NOMO-1 treated with DMSO at 0.1 percent for 48 hours (cell line): ENCODE data around the gene TINAG.

ENCODE experiments used
- DNase-seq: peaks from one replicate; lab custom pipeline; 2025; ENCODE audit not compliant: unreplicated experiment; lab: John Stamatoyannopoulos, UW

TINAG gene, protein sequence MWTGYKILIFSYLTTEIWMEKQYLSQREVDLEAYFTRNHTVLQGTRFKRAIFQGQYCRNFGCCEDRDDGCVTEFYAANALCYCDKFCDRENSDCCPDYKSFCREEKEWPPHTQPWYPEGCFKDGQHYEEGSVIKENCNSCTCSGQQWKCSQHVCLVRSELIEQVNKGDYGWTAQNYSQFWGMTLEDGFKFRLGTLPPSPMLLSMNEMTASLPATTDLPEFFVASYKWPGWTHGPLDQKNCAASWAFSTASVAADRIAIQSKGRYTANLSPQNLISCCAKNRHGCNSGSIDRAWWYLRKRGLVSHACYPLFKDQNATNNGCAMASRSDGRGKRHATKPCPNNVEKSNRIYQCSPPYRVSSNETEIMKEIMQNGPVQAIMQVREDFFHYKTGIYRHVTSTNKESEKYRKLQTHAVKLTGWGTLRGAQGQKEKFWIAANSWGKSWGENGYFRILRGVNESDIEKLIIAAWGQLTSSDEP

DNA sequence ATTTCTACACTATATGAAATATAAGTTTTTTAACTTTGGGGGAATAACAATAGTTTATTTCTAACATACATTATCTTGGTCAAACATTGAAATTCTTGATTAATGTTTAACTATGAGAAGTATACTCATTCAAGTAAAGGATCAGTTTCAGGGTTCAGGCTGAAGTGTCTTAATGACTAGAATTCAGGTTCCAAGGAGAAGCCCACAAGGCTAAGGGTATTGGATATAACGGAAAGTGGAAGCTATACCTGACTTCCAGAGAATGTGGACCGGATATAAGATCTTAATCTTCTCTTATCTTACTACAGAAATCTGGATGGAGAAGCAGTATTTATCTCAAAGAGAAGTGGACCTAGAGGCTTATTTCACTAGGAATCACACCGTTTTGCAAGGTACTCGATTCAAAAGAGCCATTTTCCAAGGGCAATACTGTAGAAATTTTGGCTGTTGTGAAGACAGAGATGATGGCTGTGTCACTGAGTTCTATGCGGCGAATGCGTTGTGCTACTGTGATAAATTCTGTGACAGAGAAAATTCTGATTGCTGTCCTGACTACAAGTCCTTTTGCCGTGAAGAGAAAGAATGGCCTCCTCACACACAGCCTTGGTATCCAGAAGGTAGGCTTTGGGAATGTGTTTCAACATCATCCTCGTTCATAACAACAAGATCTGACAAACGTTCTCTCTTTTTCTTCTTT lies at the start of gene TINAG:
TSS of gene TINAG (plus strand) at position 153 of the 697 bp plus-strand sequence. CDS start at position 263, 110 bp downstream.
- no peak for DNase-seq

DNA sequence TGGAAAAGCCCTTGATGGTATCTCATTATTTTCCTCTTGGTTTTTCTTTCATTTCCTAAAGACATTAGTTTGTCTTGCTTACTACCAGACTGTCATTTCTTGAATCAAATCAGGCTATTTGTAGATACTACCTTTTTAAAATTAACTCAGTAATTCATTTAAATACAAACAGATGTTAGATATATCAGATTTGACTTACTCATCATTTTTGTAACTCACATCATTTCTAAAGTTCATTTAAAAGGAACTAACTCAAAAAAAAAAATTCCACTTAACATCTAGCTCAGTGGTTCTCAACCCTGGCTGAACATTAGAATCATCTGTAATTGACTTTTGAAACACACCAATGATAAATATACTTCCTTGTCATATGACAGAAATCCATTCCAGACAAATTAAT lies 48.2 kb upstream of the TINAG start:
- no peak for DNase-seq

DNA sequence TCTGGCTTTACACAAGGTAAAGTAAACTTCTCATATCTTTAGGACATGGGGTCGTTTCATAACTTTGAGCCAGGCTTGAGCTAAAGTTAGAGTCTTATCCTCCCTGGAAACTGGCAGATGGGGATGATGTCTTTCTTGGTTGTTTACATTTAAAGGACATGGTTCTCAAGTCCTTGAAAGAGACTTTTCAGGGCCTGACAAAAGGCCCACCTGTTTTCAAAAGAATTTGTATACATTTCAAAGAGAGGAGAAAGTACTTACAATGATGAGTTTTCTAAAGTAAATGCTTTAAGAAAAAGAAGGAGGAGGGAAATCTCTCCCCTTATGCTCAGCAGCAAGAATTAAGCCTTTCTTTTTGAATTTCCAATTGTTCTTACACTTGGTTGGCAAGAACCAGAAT lies 45.7 kb upstream of the TINAG start:
- DNase-seq: no peak

DNA sequence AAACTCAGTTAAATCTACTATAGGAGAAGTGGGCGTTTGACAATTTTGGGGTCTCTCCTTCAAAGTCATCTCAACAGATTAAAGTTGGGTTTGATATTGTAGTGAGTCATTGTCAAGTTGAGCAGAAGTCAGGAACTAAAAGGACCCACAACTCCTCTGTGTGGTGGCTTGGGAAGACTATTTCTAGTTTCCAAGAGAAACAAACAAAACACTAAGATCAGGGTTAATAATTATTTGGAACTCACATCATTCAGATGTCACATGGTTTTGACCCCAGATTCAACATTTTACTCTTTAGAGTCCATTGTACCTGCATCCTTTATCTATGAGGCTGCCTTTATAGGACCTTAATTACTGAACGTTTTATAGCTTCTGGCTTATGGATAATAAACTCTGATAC lies 45.3 kb upstream of the TINAG start:
- DNase-seq: no peak

DNA sequence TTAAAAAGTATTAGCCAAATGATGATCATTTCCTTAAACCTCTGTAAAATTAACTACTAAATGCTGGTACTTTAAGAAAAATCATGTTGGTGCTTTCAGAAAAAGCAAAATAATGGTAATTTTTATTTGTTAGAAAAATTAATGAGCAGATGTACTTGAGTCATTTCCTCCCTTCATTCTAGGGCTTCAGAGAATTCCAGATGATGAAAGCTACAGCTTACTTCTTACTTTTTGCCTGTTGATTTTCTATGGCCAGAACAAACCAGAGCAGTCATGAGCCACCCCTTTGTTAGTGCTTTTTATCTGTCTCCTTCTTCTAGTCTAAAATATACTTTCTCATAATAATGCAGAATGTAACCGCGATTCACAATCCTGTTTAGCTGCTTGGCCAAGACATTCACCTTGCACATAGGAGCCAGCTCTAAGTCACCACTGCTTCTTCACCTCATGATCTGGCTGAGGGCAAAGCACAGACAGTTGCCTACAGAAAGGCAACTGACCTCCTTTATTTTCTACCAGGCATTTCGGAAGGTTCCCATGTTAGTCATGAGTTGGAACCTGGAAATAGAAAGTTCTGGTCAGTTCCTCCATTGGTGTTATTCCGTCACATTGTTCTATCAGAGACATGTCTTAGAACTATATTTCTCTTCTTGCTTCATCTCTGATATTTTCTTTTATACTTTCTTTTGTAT lies 43.5 kb upstream of the TINAG start:
- no peak for DNase-seq

DNA sequence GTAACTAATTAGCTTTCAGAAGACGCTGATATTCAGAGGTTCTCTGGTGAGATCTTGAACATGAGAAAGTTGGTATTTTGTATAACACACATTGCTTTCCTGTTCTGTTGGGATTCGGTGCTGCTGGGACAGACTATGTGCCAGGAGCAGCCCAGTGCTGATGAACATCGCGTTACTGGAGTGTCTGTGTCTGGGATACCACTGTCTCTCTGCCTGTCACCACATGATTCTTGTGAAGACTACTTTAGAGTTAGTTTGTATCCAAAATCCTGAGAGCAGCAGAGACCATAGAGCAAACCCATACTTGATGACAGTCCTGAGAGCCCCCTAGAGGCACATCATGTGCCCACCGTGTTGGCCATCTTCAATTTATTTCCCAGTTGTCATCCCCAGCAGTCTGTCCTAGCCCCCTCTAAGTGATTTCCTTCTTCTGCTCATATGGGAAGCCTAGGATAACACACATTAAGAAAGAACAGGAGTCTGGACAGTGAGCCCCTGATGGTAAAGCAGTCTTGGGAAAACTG lies 41.8 kb upstream of the TINAG start:
- no peak for DNase-seq

DNA sequence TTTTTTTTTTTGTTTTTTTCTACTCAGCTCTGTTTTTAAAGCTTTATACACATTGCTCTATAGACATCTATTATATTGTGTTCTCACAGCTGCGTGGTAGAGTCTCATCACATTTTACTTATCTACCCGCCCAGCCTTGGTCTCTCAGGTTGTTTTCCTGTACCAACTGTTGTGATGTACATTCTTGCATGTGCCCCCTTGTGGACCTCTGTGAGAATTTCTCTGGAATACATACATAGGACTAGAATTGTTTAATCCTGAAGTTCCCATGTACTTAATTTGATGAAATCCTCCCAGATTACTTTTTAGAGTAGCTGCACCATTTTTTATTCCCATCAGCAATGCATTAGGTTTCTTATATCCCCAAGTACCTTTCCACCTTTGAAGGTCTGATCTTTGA lies 40.4 kb upstream of the TINAG start:
- no peak for DNase-seq

DNA sequence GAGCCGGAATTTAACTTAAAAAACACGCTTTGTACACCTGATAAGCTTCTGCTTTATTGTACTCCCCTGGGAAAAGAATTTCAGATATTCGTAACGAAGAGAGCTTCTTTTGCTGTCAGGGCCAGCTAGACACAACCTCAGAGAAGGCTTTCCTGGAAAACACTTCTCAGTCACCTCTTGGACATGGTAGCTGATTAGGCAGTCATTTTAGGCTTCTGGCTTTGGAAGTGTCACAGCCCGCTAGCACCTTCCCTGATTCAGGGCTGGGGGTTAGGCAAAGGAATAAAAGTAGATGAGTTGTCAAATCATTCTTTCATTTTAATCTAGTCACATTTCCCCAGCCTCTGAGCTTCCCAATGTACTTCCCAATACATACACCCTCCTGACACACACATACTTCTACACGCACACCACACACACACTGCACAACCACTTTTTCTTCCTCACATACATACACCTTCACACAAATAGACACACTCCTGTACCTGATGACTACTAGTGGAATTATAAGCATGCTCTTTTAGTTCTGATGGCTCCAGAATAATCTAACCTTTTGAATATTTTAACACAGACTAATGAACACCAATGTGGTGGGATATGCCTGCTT lies 34.9 kb upstream of the TINAG start:
- no peak for DNase-seq

DNA sequence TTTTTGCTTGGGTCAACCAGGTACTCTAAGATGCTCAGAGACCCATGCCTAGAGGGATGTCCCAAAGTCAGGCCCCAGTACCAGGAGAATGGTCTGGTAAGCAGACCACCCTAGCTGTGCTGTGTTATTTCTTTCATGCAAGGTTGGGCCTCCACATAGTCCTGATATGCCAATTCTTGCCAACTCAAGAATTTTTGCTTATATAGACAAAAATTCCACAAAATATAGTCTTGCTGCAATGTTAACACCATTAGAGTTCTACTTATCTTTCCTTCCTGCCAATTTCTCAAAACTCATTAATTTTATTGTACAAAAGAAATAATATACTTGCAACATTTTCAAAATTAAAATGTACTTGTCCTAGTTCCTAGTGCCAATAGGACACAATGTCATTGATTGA lies 33.9 kb upstream of the TINAG start:
- no peak for DNase-seq

DNA sequence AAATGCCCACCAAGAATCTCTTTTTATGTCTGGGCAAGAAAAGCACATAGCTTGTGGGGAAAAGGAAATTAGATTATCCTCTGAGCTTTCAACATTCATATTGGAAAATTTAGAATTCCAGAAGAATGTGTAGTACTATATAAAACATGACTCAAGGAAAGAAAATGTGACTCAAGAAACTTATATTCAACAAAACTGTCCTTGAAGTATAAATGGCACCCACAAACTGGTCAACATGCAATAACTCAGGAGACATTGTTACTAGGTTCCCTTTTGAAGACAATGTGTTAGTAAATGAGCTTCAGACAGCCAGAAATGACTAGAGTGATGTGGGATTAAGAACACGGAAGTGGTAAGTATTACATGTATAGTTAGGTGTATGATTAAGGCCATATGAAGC lies 26.1 kb upstream of the TINAG start:
- no peak for DNase-seq

DNA sequence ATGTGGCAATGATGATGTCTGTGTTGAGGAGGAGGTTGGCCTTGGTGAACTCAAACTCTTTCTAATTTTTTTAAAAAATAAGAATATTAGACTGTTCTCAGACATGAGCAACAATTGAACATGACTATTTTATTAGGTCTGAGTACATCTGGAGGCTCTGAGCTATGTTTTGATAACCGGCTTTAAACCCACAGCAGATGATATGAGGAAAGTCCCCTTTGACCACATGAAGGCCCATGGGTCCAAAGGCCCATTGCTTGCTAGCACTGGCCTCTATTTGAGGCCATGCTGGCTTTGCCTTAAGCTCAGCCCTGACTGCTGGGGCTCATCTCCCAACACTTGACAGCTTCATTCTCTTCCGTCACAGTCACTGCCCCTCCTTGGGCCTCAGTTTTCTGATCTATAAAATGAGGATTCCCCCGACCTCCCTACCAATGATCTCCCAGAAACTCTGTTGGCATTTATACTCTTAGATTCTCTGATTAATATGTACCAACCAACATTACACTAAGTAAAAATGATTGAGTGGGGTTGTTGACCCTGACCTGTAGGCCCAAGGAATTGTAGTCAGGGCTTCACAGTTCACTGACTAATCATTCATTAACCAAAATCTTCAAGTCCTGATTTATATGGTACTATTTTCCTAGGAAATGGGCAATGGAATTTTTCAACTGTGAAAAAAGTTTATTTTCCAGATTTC lies 23.9 kb upstream of the TINAG start:
- DNase-seq: no peak

DNA sequence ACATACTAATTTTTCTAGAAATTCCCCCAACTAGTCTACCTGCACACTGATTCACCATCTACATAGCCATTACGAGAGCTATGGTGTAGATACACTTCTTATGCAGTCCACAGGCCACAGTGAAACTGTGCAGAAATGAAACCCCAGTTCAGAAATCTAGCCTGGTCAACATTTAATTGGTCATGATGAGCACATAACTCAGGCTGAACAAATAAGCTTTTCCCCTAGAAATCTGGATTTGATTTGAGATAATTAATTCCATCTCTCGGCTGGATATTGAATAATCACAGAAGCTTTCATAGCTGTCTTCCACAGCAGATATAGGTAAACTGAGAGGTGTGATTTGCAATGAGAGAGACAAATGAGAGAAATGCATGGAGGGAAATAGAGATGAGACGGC lies 22.6 kb upstream of the TINAG start:
- DNase-seq: no peak

DNA sequence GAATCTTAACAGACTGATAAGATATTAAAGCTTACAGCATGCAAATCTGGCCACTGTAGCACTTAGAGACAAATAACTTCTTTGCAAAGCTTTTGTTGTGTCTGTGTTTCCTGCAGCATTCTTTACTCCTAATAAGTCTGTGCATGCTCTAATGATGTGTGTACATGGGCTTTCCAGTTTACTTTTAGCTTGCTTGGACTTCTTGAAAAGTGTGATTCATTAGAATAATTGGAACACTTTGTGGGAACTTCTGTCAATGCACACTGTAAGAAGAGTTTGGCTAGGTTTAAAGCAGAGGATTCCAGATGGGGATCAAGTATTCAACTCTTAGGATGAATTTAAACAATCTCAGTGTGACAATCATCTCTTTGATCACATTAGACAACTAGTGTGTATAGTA lies 22.1 kb upstream of the TINAG start:
- no peak for DNase-seq

DNA sequence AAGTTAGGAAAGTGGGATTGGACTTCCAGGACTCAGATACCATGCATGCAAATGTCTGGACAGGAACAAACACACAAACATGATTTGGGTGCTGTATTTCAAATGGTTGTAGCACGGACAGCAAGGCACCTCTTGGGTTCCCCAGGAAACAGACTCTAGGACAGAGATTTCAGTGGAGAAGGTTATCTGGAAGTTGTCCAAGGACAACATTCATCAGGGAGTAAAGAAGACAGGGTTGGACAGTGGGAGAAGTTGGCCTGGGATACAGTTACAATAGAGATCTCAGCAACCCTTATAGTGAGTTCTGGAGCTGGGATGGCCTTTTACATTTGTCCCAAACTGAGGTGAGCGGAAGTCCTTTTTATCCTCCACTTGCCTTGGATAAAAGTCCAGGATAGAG lies 19.8 kb upstream of the TINAG start:
- DNase-seq: no peak

DNA sequence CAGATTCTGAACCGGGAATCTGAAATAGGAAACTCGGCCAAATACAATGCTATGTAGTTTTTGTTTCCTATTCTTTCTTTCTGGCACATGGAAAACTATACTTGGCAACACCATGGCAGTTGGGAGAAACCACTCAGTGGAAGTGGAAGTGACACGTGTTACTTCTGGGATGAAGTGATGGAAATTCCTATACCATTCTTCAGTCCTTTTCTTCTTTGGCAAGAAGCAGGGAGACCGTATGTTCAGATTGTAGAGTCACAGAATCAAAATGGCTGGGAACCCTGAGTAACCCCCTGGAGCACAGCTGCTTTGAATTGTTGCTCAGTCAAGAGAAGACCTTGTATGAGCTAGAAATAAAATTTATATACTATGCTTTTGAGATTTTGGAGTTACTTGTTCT lies 18.8 kb upstream of the TINAG start:
- DNase-seq: no peak

DNA sequence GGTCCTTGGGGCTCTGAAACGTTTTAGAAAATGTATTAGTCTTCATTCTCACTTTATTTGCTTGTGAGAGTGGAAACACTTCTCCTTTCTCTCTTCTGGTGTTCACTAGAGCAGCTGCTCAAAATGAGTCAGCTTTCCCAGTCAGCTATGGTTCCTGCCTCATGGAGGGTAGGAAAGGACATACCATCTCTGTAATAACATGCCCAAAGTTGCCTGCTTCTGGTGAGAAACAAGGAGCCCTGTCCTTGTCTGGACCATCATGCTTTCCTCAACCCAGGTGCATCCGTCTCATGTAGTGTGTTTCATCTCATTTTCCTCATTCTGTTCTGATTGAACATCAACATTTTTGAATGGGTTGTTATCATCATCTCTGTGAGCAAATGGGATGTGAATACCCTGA lies 17.1 kb upstream of the TINAG start:
- peak; percentile 81 for DNase-seq

DNA sequence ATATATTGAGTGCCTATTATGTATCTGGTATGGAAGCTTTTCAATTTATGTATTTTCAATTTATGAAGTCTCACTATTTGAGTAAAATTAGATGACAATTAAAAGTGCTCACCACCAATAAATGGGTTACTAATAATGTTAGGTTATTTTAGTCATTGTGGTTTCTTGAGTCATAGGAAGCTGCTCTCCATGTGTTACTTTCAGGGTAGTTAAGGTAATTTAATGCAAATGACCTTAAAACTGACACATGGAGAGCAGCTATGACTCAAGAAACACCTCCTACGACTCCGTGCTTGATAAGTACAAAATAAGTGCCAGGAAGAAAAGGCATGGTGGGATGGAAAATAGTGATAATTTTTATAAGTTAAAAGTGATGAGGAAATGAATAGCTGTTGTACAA lies 16.5 kb upstream of the TINAG start:
- peak; percentile 71 for DNase-seq

DNA sequence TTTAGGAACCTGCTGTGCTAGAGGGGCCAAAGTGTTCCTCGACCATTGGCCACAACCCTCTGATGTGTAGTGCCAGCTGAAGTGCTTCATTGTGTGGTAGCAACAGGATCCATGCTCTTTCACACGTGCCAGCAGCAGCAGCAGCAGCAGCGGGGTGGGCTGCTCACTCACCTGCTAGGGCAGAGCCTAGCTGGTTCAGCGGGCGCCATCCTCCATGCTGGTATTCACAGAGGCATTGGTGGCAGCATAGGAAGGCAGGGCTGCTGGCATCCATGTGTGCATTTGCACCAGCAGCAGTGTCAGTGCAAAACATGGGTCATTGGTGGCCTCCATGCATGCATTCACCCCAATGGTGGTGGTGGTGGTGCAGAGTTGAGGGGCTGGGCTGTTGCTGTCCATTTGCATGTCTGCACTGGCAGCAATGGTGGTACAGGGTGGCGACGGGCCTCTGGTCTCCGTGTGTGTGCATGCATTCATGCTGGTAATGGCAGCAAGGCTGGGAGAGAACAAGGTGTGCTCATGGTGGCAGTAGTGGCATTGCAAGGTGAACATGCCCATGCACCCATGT lies 13.2 kb upstream of the TINAG start:
- DNase-seq: no peak

DNA sequence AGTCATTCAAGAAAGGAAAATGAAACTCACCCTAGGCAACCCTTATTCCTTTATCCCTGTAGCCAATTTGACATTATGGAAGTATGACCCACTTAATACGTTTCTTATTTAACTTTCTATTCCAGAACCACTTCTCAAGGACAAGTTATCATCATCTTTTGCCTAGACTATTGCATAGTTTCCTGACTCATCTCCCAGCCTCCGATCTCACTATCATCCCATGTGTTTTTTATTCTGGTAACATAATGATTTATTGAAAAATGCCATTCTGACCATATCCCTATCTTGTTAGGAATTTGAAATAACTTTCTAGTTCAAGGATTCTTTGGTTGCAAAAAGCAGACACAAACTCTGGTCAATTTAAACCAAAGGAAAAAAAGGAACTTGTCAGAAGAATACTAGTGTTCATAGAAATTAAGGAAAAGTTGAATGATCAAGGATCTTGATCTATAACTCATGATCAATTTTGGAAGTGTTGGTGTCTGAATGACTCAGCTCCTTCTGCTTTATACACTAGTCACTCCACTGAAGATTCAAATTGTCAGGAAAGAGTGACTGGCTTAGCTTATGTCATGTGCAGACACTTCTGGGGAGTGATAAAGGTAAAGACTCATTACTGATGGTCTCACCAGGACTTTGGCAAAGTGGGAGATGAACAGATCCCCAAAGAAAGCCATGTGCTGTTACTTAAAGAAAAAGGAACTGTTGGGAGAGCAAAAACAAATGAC lies 8.5 kb upstream of the TINAG start:
- DNase-seq: no peak

DNA sequence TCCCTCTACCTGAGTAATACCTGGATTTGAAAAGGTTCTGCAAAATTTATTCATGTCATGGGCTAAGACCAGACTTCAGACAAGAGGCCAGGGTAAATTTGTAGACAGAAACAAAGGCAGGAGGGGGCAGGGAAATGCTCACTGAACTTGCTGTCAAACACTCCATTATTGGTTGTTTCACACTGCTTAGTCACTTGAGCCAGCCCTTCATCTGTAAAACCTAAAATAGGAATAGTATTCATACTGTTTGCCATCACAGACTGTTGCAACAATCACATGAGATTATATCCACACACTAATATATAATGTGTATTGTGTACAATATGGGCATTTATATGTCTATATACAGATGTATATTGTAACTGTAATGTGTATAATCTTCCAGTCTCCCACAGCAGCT lies 6.5 kb upstream of the TINAG start:
- DNase-seq: no peak
